Left lobe of liver (tissue), 2 donors: Measurements from ENCODE around the gene UBAP2. TPM values are rescaled to one million over a fixed set of nuclear protein-coding genes. Genes with fewer than 3 reads are reported as not detected.

Experiments used
- ATAC-seq: fragments of 200-7000 bp; cut with Tn5 transposase; one replicate; pipeline ENCODE4 v1.9.1; 2020; ENCODE audit warnings: mild to moderate bottlenecking, moderate library complexity
- DNase-seq: peaks from one replicate; pipeline ENCODE4 v3.0.0-alpha.2; 2020; ENCODE audit warnings: low spot score
- total RNA-seq: library from RNA; stranded (reverse); gene quantifications from one replicate; pipeline ENCODE4 v1.2.1, GENCODE V29; 2021
- donor health status: DM: no; HTN: no; CAD: no; lungs with moderate emphysema.
- donor health status: DM: no; HTN: yes; CAD: no.

Gene UBAP2
- total RNA-seq, 1 donor from 2014 or later: 10.8 TPM

DNA sequence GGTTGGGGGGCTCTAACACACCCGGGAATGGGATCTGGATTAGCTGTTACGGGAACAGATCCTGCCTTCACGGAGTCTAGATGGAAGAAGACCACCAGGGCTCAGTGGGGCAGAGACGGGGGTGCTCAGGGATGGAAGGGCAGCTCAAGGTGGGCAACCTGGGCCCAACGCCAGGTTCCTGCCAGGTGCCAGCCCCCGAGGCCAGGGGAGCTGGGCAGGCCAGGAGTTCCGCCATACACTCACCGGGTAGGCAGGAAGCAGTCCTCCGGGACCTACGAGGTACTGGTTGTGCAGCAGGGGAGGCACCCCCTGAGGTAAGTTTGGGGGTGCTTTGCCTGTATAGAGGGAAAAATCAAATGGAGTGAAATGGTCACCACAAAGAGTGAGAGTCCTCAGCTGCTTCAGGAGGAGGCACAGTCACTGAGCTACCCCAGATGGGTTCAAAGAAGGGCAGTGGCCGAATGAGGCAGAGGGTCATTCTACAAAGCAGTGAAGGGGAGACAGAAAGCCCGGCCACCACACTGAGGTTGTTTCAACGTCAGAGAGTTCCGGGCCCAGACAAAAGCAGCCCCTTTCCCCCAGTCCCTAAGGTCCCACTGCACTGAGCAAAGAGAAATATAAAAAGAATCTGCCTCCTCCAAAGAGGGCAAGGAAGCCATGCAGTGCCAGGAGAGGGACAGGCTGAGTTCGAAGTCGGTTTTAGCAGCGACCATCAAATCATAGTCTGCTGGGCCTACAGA lies 121.8 kb downstream of the UBAP2 start:
- no peak for DNase-seq

DNA sequence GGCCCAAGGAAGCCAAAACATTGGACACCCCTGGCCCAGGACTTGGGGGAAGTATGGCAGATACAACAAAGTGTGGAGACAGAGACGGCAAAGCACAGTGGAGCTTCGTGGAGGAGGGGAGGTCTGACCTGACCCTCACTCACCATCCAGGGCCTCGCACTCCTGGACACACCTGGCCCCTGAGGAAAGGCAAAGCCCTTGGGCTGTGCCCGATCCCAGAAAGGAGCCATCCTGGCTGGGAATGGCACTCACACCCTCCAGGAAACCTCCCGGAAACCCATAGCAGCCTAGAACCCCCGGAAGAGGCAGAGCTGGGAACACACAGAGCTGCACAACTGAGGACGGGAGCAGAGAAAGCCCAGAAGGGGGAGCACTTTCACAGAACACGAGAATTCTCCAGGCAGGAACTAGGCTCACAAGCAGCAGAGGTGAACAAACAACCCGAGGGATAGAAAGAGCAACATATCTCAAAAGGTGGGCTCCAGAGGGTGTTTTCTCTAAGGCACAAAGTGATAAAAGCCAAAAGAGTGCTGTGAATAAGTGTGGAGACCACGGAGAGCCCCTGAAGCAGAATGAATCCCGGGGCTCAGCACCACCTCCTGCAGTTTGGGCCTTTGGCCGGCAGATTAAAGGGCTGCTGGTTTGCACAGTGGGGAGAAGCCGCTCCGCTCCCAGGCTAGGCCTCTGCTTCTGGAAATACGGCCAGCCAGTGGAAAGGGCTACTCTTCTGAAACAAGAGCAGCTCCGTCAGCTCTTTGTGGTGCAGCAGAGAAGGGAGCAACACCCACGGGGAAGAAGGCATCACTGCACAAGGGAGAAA lies 123.5 kb downstream of the UBAP2 start:
- peak; percentile 63 for DNase-seq
- peak; percentile 72 for ATAC-seq

More for the DNA sequence above, 121.8 kb downstream of the UBAP2 start:
- ATAC-seq: no peak

DNA sequence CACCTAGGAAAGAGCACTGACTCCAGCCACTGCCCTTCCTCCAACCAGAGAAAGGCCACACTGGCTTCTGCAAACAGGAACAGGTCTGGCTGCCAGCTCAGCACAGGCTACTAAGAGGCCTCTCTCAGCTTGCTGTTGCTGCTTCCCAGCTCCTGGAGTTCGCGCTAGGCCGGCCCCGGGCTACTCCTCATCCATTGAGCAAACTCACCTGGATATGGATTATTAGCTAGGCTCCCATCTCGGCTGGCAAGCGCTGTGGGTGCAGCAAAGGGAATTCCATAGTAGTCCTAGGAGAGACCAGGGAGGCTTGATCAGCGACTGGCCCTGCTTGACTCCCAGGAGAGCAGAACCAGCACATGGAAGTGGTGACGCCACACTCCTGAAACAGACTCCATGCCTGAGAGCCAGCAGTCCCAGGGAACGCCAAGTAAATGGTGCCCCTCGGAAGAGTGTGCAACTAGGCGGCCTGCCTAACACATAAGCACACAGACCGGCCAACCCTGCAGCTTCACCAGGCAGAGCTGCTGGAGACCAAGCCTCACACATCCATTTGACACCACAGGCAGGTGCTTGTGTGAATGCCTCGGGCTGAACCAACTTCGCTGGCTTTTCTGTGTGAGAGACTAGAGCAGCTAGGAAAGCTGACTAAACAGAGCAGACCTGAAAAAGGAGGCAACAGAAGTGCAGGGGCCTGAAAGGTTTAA lies 124.5 kb downstream of the UBAP2 start:
- DNase-seq (no peak), ATAC-seq (peak; percentile 73)

DNA sequence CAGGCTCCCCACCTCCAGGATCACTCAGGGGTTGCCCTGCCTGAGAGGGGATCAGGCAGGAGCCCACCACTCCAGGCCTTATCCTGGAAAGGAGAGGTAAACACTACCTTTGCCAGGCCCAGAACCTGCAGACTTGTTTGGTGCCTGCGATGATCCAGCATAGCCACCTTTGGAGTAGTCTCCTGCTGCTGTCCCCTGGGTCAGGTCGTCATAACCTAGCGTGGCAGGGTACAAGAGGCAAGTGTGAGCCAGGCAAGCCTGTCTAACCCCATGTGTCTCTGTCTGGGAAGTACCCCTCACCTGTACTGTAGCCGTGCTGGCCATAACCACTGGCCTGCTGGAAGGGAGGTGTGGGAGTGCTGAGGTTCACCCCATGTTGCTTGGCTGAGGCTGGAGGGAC lies 125.6 kb downstream of the UBAP2 start:
- ATAC-seq (no peak), DNase-seq (no peak)

DNA sequence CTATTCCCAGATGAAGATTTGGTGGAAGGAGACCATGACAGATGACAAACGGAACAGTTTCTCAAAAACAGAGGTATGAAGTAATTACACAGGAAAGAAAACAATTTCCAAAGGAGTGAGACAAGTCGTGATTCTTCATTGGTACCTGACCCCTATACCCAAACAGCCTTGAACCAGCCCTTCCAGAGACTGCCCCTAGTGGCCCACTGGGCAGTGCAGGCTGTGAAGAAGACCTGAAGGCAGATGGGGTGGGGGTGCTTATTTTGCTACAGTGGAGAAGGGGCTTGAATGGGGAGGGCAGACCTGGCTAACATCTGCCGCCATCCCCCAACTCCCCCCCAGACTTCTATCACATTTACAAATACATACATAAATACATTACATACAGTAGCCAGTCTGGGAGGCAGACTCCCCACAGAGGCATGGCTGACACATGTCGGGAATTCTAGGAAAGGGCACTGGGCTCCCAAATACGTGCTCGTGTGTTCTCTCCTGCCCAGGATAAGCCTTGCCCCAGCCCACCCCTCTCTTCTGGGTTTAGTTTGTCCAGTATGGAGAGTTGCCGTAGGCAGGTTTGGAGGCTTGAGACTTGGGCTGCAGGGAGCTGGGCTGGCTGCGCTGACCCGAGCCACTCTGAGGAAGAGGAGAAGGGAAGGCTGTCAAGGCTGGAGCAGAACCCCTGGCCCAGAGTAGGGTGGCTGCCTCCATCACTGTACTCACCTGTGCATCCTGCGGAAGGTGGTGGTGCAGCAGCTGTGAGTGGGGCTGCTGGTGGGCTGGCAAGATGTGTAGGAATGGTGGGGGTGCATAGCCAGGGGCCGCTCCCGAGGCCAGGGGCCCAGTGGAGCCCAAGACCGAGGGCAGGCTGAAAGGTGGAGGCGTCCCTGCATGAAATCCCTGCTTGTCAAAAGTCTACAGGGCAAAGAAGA lies 126.5 kb downstream of the UBAP2 start:
- DNase-seq: no peak
- ATAC-seq: peak; percentile 12

DNA sequence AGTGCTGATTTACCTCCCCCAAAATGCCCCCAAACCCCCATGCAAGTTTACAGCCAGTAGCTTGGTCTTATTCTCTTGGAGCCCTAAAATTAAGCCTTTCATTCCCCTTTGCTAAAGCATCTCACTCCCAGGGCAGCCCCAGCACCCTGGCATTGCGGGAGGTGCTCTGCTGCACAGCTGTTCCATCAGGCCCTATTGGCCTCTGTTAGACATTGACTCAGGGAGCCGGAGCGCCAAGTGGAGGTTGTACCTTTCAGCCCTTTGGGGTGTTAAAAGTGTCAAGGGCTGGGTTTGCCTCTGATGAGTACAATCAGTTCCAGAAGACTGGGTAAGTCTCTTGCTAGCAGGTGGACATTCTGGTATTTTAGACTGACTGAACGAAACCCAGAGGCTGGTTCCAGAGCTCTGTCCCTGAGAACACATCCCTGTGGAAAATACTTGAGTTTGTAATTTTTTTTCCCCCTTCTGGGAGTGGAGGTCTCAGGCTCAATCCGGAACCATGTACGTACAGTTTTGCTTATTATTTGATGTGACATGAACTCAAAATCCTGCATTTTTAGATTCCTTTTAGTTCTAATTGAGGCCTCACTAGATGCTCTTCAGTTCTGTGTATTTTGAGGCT lies 129.3 kb downstream of the UBAP2 start:
- ATAC-seq: no peak
- no peak for DNase-seq

DNA sequence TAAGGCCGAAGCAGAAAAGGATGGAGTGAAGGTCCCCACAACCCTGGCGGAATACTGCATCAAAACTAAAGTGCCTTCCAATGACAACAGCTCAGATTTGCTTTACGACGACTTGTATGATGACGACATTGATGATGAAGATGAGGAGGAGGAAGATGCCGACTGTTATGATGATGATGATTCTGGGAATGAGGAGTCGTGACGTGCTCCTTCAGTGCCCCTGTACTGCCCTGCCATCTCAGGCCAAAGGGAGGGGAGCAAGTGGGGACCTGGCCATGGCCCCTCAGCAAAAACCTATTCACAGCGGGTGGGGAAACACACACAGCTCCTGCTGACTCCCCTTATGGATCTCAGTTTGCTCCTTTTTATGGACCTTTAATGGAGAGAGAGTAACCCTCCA lies 131.7 kb downstream of the UBAP2 start:
- no peak for ATAC-seq
- no peak for DNase-seq

DNA sequence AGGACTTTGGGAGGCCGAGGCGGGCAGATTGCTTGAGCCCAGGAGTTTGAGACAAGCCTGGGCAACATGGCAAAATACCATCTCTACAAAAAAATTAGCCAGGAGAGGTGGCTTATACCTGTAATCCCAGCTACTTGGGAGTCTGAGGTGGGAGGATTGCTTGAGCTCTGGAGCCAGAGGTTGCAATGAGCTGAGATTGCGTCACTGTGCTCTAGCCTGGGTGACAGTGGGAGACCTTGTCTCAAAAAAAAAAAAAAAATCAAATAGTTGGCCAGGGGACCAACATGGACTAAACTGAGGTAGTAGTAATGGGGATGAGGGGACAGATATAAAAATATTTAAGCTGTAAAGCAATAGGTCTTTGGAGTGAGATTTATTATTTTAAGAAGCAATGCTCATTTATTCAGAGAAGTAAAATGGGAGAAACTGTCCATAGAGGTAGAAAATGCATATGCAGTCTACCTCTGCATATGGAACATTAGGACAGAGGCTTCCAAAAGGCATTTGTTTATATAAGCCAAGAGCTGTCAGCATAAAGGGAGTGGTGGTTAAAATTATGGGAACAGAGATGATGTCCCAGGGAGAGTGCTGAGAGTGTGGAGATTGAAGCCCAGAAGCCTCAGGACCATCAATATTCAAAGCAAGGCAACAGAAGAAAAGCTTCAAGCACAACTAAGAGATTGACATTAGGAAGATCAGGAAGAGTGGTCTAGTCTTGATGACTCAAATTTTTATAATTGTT lies 133.6 kb downstream of the UBAP2 start:
- DNase-seq (no peak), ATAC-seq (no peak)

DNA sequence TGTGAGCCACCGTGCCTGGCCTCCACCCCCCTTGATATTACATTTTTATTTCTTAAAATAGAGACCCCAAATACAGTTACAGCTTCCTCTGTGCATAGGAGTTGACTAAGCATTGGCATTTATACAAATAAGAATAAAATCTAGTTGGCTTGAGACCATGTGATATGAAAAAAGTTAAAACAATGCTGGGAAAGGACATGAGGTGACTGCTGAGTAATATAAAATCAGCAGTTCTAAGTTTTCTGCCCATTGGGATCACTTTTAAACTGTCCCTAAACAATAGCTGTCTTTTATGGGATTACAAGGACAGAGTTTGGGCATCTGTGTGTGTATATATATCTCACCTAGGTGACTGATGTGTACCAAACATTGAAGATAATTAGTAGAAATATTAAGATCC lies 135.1 kb downstream of the UBAP2 start:
- DNase-seq (no peak), ATAC-seq (no peak)

DNA sequence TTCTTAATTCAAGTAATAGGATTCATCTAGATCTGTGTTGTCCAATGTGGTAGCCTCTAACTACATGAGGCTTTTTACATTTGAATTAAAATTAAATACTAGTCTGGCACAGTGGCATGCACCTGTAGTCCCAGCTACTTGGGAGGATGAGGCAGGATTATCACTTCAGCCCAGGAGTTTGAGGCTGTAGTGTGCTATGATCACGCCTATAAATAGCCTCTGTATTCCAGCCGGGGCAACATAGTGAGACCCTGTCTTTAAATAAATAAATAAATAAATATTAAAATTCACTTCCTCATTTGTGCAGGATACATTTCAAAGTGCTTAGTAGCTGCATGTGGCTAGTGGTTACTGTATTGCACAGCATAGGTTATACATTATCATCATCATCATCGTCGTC lies 139.9 kb downstream of the UBAP2 start:
- no peak for ATAC-seq
- DNase-seq: no peak

DNA sequence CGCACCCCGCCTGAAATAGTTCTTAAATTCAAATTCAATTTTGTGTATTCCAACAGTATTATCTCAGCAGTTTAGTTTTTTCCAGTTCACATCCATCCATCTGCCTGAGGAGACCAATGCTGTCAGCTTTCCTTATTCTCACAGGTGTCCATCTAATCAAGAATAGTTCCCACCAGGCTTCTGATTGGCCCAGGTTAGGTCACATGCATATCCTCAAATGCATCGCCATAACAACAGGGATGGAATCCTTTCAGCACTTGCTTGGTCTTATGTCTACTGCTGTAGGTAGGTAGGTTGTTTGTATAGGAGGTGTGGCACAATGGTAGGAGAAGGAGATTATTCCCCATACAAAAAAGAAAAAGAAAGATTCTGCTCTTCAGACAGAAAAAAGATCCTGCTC lies 140.6 kb downstream of the UBAP2 start:
- DNase-seq (no peak), ATAC-seq (no peak)

DNA sequence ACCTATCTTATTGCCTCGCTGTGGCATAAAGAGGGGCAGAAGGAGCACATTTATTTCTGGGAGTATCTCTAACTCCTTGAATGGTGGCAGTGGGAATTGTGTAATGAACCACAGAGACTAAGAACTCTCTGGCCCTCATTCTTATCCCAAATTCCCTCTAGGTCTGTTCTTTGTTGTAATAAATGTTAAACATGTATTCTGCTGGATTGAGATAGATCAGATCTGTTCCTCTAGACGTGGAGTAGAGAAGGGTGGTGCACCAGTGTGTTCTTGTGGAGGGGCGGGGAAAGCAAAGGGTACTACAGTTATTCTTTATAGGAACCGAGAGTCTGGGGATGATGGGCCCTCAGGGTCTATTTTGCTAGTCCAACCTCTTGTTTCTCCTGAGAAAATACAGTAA lies 141.3 kb downstream of the UBAP2 start:
- ATAC-seq (no peak), DNase-seq (no peak)

DNA sequence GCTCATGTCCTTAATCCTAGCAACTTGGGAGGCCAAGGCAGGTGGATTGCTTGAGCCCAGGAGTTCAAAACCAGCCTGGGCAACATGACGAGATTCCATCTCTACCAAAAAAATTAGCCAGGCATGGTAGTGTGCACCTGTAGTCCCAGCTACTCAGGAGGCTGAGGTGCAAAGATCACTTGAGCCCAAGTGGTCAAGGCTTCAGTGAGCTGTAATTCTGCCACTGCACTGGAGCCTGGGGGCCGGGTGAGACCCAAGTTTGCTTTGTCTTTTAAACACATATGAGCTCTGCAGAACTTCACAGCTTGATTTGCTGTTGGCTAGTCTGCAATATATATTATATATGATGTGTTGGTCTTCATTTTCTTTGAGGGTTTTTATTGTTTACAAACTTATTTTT lies 141.9 kb downstream of the UBAP2 start:
- DNase-seq (no peak), ATAC-seq (no peak)

DNA sequence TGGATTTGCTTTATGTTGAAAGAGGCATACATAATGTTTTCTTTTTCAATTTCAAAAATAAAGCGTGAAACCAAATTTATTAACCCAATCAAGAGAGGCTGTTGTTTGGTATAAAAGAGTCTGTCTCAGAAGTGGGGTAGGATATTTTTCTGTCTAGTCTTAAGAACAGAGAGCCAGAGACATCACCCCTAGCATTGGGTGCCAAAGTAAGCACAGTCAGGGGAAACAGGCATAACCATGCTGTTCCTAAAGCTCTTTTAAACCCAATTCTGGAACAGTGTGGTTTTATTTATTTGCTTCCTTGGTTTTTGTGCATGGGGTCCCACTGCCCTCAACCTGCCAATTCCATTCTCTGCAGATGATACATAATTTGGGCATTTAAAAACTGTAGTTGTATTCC lies 143.6 kb downstream of the UBAP2 start:
- ATAC-seq: no peak
- DNase-seq: no peak

DNA sequence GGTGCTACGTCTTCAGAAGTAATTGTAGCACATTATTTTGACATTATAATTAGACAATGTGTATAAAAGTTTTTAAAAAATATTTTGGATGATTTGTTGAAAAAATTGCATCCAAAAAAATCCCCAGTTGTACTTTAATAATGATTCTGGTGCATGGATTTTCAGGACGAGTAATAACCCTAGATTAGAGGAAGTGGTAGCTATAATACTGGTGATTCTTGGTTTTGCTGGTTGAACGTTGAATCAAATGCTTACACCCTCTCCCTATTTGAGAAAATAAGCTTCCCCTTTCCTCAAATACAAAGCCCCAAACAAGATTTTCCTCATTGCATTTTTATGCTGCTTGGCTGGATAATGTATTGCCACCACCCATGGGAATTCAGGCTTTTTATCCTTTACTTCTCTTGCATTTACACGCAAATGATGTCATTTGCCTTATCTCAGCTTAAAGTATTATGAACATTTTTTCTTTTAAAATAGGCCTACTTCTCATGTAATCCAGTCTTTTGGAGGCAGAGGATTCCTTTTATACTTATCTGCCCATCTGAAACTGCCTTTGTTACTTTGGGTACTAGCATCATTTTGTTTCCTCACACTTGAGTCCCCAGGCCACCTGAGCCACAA lies 145.4 kb downstream of the UBAP2 start:
- no peak for DNase-seq

DNA sequence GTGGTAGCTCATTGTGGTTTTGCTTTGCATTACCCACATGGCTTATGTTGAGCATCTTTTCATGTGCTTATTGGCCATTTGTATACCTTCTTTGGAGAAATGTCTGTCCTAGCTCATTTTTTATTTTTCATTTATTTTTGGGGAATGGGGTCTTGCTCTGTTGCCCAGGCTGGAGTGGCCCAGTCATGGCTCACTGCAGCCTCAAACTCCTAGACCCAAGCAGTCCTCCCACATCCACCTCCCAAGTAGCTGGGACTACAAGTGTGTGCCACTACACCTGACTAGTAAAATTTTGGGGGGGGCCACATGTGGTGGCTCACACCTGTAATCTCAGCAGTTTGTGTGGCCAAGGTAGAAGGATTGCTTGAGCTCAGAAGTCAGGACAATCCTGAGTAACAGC lies 154.4 kb downstream of the UBAP2 start:
- DNase-seq (no peak), ATAC-seq (no peak)

More for the DNA sequence above, 145.4 kb downstream of the UBAP2 start:
- ATAC-seq: no peak

DNA sequence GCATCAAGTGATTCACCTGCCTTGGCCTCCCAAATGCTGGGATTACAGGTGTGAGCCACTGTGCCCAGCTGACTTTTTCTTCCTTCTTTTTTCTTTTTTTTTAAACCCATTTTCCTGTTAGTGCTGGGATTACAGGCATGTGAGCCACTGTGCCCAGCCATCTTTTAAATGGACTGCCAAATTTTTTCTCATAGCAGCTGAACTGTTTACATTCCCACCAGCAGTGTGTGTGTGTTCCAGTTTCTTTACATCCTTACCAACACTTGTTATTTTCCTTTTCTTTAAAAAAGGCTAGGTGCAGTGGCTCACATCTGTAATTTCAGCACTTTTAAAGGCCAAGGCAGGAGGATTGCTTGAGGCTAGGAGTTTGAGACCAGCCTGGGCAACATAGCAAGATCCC lies 154.8 kb downstream of the UBAP2 start:
- no peak for ATAC-seq
- no peak for DNase-seq

DNA sequence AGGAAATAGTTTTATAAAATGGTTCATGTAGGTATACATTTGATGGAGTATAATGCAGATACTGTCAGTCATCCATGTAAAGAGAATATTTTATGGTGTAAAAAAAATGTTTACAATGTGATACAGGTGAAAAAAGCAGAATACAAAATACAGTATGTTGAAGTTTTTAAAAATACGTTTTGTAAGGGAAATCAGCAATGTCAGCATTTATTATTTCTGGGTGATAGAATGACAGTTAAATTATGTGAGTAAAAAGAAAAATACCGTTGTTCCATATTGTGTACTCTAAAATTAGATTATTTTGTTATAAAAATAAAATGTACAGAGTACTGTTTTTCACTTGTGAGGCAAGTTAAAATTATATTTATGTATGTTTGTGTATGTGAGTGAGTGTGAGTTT lies 162.7 kb downstream of the UBAP2 start:
- no peak for ATAC-seq
- DNase-seq: no peak
